Endothelial cell of umbilical vein (primary cell): ENCODE data around the gene NDUFAF8. TPM values are rescaled to one million over a fixed set of nuclear protein-coding genes. Genes with fewer than 3 reads are reported as not detected.

Experiments
- BruUV-seq: library from RNA; stranded (reverse); fragments of 400-500 nt; replicated peaks from 2 replicates; lab custom pipeline; 2021; lab: Mats Ljungman, UMichigan
- CTCF ChIA-PET: fragments of 300-600, 350-600 bp; sonication (Branson Sonifier 250); formaldehyde crosslinking; loops from one replicate; lab custom pipeline; 2021; ENCODE audit warnings: antibody characterized with exemption, inconsistent platforms; lab: Charles Lee
- POLR2A ChIA-PET: fragments of 300-600, 350-600 bp; sonication (Branson Sonifier 250); formaldehyde crosslinking; loops from one replicate; lab custom pipeline; 2021; ENCODE audit warnings: antibody characterized with exemption, inconsistent platforms; lab: Charles Lee
- DNase-seq: peaks from one replicate; pipeline ENCODE4 v3.0.0-alpha.2; 2011; ENCODE audit warnings: low read depth, low spot score
- FAIRE-seq: peaks from 2 replicates; lab custom pipeline; 2011; peaks lifted over from hg19 to GRCh38; lab: Jason Lieb, UNC
- H2AFZ ChIP-seq: 2 replicates; pipeline ENCODE4 v1.6.0; 2012; ENCODE audit warnings: low read depth, low read length, control low read depth, inconsistent platforms
- H3K27ac ChIP-seq: 2 replicates; pipeline ENCODE4 v1.5.1; 2011; ENCODE audit warnings: low read depth, mild to moderate bottlenecking, control low read depth, low read length, moderate library complexity; ENCODE audit not compliant: insufficient read depth
- H3K27me3 ChIP-seq, 2 experiments: 2 replicates each; pipeline versions ENCODE4 v1.6.0 to v1.6.1; 2011; ENCODE audit warnings: low read length in 2 of 2, mixed read lengths in 1 of 2; ENCODE audit not compliant: control insufficient read depth in 2 of 2, insufficient read depth in 2 of 2
- H3K36me3 ChIP-seq, 2 experiments: 2 replicates in 1 of 2; 3 replicates in 1 of 2; pipeline ENCODE4 v1.5.1; 2011; ENCODE audit warnings: low read length in 2 of 2, mild to moderate bottlenecking in 1 of 2, moderate library complexity in 1 of 2; ENCODE audit not compliant: control insufficient read depth in 2 of 2, insufficient read depth in 2 of 2; ENCODE audit errors: extremely low read depth in 1 of 2
- H3K4me1 ChIP-seq: 3 replicates; pipeline ENCODE4 v1.5.1; 2011; ENCODE audit warnings: mild to moderate bottlenecking, low read length; ENCODE audit not compliant: control insufficient read depth, insufficient read depth; ENCODE audit errors: extremely low read depth
- H3K4me2 ChIP-seq: 2 replicates; pipeline ENCODE4 v1.6.1; 2011; ENCODE audit warnings: low read length, control low read depth, mixed read lengths; ENCODE audit not compliant: insufficient read depth
- H3K4me3 ChIP-seq, 3 experiments: fragments of 200-600 bp in 1 of 3; sonication (generic), shearing (Covaris generic) in 1 of 3; replicated peaks in 1 of 3; 2 replicates each; pipeline ENCODE4 v1.5.1; 2011 to 2016; ENCODE audit warnings: control low read depth in 3 of 3, low read length in 3 of 3, mild to moderate bottlenecking in 2 of 3, inconsistent platforms in 1 of 3, low read depth in 1 of 3, moderate library complexity in 1 of 3; ENCODE audit not compliant: insufficient read depth in 1 of 3
- H3K79me2 ChIP-seq: 2 replicates; pipeline ENCODE4 v1.6.0; 2012; ENCODE audit warnings: low read length, inconsistent platforms; ENCODE audit not compliant: control insufficient read depth, insufficient read depth
- H3K9ac ChIP-seq: replicated peaks from 2 replicates; pipeline ENCODE3; 2011; ENCODE audit warnings: low read length, control low read depth; ENCODE audit not compliant: insufficient read depth; ENCODE audit errors: extremely low read depth
- H3K9me1 ChIP-seq: replicated peaks from 3 replicates; pipeline ENCODE4 v1.6.0; 2011; ENCODE audit warnings: mild to moderate bottlenecking, low read length; ENCODE audit not compliant: control insufficient read depth, insufficient read depth; ENCODE audit errors: extremely low read depth
- H3K9me3 ChIP-seq: replicated peaks from 2 replicates; pipeline ENCODE4 v1.5.1; 2012; ENCODE audit warnings: low read length, inconsistent platforms; ENCODE audit not compliant: control insufficient read depth, insufficient read depth
- H4K20me1 ChIP-seq: replicated peaks from 2 replicates; pipeline ENCODE3; 2011; ENCODE audit warnings: mild to moderate bottlenecking, low read length; ENCODE audit not compliant: control insufficient read depth, insufficient read depth; ENCODE audit errors: extremely low read depth
- EZH2 ChIP-seq: IDR thresholded peaks from 2 replicates; pipeline ENCODE4 v1.6.1; 2012; ENCODE audit warnings: borderline replicate concordance, low read depth, mild to moderate bottlenecking, moderate library complexity, low read length, inconsistent platforms; ENCODE audit not compliant: severe bottlenecking
- FOS ChIP-seq: IDR thresholded peaks from 2 replicates; pipeline ENCODE4 v1.6.1; 2011; ENCODE audit warnings: mild to moderate bottlenecking, low read length, moderate library complexity, borderline replicate concordance; ENCODE audit not compliant: insufficient read depth
- GATA2 ChIP-seq: IDR thresholded peaks from 2 replicates; pipeline ENCODE4 v1.7.0; 2011; ENCODE audit warnings: low read depth, mild to moderate bottlenecking, moderate library complexity, mixed read lengths, low read length; ENCODE audit not compliant: insufficient read length, insufficient read depth
- JUN ChIP-seq: IDR thresholded peaks from 2 replicates; pipeline ENCODE4 v1.6.1; 2011; ENCODE audit warnings: borderline replicate concordance, low read depth; ENCODE audit not compliant: insufficient read length, insufficient read depth
- MYC ChIP-seq: IDR thresholded peaks from one replicate; pipeline ENCODE4 v1.6.1; 2011; ENCODE audit warnings: mild to moderate bottlenecking, low read depth, low read length
- POLR2A ChIP-seq: IDR thresholded peaks from 2 replicates; pipeline ENCODE4 v1.6.1; 2012; ENCODE audit warnings: low read depth, mild to moderate bottlenecking, control low read depth, low read length
- POLR2AphosphoS5 ChIP-seq: IDR thresholded peaks from 2 replicates; pipeline ENCODE4 v1.6.1; 2012; ENCODE audit warnings: low read depth, mild to moderate bottlenecking, control low read depth, low read length, moderate library complexity; ENCODE audit not compliant: insufficient read depth
- dilution Hi-C: fragments of 300-500 bp; cut with MboI; formaldehyde crosslinking; loops from one replicate; pipeline ENCODE4 v1.15.0; 2019; ENCODE audit warnings: low sequenced_read_pairs; ENCODE audit not compliant: extremely low pct_ligation_motif_present
- intact Hi-C: fragments of 100-400 bp; cut with micrococcal nuclease; formaldehyde crosslinking; loops from one replicate; pipeline ENCODE4 v1.10.0; 2022
- polyA plus RNA-seq, 4 experiments: library from polyadenylated mRNA; depleted of rRNA in 3 of 4; stranded (reverse) in 3 of 4; unstranded in 1 of 4; fragments of >200 nt; gene quantifications; 2 replicates each; pipeline versions ENCODE4 v1.2.1 to v1.2.3, GENCODE V29; 2011 to 2012; ENCODE audit warnings: missing spikeins in 1 of 4
- total RNA-seq: library from RNA; stranded (reverse); gene quantifications from 2 replicates; pipeline ENCODE4 v1.2.3, GENCODE V29; 2021
- TF ChIP-seq, protein P1 (sequence below), 2 donors: IDR thresholded peaks; 1 replicate in 1 of 2; 2 replicates in 1 of 2; pipeline ENCODE4 v1.5.1; 2011; ENCODE audit warnings: low read length in 2 of 2, mild to moderate bottlenecking in 2 of 2, moderate library complexity in 2 of 2, control low read depth in 1 of 2, inconsistent platforms in 1 of 2, low read depth in 1 of 2; ENCODE audit not compliant: insufficient read depth in 1 of 2; ENCODE audit errors: extremely low read depth in 1 of 2
- TF ChIP-seq, protein P2 (sequence below): IDR thresholded peaks from 2 replicates; pipeline ENCODE4 v1.6.1; 2011; ENCODE audit not compliant: insufficient read depth, insufficient read length

Gene NDUFAF8
- total and polyA plus RNA-seq, 2 donors (not counting 3 experiments of a cell fraction or from before 2014, with no cell fraction given) = 61.5 to 83.9 TPM

DNA sequence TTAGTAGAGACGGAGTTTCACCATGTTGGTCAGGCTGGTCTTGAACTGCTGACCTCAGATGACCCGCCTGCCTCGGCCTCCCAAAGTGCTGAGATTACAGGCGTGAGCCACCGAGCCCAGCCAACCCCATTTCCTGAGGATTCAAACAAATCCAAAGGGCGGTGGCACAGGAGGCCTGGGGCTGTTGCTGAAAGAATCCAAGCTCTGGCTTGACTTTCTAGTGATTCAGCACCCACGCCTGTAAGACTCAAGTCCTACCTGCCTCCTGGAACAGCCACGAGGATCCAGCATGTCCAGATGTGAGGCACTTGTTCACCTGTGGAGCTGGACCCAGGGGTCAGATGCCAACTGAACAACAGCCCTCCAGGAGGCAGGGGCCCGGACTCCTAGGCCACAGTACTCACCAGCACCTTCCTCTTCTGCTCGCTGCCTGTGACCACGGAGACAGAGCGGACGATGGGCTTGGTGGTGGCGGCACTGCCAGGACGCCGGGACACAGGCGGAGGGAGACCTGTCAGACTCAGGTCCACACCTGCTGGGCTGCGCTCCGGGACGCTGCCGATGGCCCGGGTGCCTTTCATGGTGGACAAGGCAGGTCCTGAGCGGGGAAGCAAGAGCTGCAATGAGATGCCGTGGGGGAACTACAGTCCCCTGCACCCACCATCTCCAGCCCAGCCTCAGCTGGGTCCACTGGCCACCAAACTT is 19.5 kb upstream of the NDUFAF8 start:
- Histone ChIP-seq H3K27me3 (no peaks in the 10 kb centered on the region), H3K27ac (no peak overlapping the region), H3K36me3 (no peaks in the 10 kb centered on the region), H3K4me3 (no peak overlapping the region), H4K20me1 (no peaks in the 10 kb centered on the region), H3K9me3 (no peaks in the 10 kb centered on the region), H3K4me2 (no peak overlapping the region), H3K4me1 (peaks cover 14% of the 10 kb centered on the region), H3K9ac (no peak overlapping the region), H3K9me1 (no peaks in the 10 kb centered on the region), H2AFZ (no peak overlapping the region), H3K79me2 (peaks cover 5% of the 10 kb centered on the region)
- TF ChIP-seq, protein P1, sequence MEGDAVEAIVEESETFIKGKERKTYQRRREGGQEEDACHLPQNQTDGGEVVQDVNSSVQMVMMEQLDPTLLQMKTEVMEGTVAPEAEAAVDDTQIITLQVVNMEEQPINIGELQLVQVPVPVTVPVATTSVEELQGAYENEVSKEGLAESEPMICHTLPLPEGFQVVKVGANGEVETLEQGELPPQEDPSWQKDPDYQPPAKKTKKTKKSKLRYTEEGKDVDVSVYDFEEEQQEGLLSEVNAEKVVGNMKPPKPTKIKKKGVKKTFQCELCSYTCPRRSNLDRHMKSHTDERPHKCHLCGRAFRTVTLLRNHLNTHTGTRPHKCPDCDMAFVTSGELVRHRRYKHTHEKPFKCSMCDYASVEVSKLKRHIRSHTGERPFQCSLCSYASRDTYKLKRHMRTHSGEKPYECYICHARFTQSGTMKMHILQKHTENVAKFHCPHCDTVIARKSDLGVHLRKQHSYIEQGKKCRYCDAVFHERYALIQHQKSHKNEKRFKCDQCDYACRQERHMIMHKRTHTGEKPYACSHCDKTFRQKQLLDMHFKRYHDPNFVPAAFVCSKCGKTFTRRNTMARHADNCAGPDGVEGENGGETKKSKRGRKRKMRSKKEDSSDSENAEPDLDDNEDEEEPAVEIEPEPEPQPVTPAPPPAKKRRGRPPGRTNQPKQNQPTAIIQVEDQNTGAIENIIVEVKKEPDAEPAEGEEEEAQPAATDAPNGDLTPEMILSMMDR (IDR thresholded peaks at IDR 0.05; ENCODE audit: extremely low read depth in 1 of 2, insufficient read depth in 1 of 2, low read depth in 1 of 2, low read length in 2 of 2) = no peak
- TF ChIP-seq MYC (no peak), JUN (no peak), GATA2 (no peak), FOS (no peak), POLR2A (no peak), EZH2 (no peak), POLR2AphosphoS5 (no peak)
- TF ChIP-seq, protein P2, sequence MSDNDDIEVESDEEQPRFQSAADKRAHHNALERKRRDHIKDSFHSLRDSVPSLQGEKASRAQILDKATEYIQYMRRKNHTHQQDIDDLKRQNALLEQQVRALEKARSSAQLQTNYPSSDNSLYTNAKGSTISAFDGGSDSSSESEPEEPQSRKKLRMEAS = no peak
- ChIA-PET POLR2A (no interaction called here), CTCF (interaction anchor here (1.3 kb wide), 1 partner anchor 19 kb away, joined by 4 read pairs; no protein-coding TSS in a partner anchor)
- FAIRE-seq = no peak
- BruUV-seq = no TSS peak
- dilution Hi-C loops (no loop called here), intact Hi-C loops (loop anchor here (5.0 kb wide), 1 partner anchor 187 kb away; no protein-coding TSS in a partner anchor)
- no peak for DNase-seq
